Inflammatory macrophage treated with lipopolysaccharide for 1 hour (primary cell): ENCODE results near the gene ZNF24.

Experiments used
- DNase-seq, 2 donors: peaks; one replicate each; pipeline ENCODE4 v3.0.0-alpha.2; 2020 to 2022

The ZNF24 gene

GRCh38 chr18:35343936-35344735 is at the start of gene ZNF24:
ZNF24 (minus strand) TSS chr18:35344420; CDS start chr18:35340650, 3,770 bp downstream.
- DNase-seq = peak; percentile 94 to 97

- no peak for DNase-seq
Measured at GRCh38 chr18:35393716-35394115, 49.5 kb upstream of the ZNF24 start.

- no peak for DNase-seq
Measured at GRCh38 chr18:35392375-35392774, 48.2 kb upstream of the ZNF24 start.

- DNase-seq = peak; percentile 33 to 46
Measured at GRCh38 chr18:35390951-35391700, 46.9 kb upstream of the ZNF24 start.

DNA sequence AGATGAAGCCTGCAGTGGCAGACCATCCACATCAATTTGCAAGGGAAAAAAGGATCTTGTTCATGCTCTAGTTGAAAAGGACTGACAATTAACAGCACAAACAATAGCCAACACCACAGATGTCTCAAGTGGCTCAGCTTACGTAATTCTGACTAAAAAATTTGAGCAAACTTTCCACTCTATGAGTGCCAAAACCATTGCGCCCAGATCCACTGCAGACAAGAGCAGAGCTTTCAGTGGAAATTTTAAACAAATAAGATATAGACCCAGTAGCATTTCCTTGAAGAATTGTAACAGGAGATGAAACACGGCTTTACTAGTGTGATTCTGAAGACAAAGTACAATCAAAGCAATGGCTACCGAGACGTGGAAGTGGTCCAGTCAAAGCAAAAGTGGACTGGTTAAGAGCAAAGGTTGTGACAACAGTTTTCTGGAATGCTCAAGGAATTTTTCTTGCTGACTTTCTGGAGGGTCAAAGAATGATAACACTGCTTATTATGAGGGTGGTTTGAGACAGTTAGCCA is 44.9 kb upstream of the ZNF24 start:
- no peak for DNase-seq

- no peak for DNase-seq
Measured at GRCh38 chr18:35387152-35387571, 42.9 kb upstream of the ZNF24 start.

- peak; percentile 70 to 90 for DNase-seq
Measured at GRCh38 chr18:35386600-35387100, 42.4 kb upstream of the ZNF24 start.

DNA sequence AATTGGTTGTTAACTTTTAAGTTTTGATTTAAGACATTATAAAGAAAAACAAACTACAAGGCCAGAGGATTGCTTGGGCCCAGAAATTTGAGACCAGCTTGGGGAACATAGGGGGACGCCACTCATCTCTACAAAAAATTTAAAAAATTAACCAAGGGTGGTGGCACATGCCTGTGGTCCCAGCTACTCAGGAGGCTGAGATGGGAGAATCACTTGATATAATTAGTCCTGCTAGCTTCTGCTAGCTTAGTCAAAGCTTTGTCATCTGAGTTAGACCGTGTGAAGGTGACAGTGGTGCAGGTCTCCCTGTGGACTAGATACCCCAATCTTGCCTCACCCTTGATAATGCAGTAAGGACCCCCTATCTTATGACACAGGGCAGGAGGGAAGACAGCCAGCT is 38.9 kb upstream of the ZNF24 start:
- DNase-seq = no peak

GRCh38 chr18:35379421-35379820 is 35.2 kb upstream of the ZNF24 start:
- DNase-seq = no peak

- DNase-seq = peak; percentile 22 to 27
Measured at GRCh38 chr18:35378574-35378896, 34.3 kb upstream of the ZNF24 start.

GRCh38 chr18:35377875-35378573 is 33.8 kb upstream of the ZNF24 start:
- no peak for DNase-seq

DNA sequence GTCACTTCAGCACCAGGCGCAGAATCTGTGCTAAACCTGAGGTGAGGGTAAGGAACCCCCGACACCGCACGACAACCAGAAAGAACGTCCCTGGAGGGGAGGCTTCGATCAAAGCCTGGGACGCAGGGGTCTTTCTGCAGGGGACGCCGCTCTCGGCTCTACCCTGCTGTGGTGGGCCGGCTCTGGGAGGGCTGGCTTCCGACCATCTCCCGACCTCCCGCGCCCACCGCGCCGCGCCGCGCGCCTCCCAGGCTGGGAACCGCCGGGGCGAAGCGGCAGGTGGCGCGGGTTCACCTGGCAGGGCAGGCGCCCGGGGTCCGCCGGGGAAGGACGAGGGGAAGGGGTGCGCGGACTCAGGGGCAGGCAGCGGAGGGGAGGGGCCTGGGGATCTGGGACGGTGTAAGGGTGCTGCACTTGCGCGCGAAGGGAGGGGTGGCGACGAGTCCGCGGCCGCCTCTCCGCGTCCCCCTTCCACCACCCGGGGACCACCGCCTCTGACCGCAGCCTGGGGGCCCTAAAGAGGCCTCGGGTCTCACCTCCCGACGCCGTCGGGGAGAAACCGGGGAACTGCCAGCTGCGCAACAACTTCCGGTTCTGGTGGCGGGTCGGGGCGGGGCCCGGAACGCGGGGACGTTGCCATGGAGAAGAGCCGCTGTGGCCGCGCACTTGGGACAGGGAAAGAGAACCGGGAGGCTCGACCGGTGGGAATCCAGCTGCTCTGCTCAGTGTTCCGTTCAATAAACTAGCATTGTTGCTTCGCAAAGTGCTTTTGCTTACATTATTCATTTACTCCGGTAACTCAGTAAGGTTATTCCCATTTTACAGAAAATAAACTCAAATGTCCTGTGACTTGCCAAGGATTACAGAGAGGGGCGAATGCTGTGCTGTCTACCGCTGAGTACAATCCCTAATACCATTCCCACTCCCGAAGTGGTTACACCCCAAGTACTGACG is 32.8 kb upstream of the ZNF24 start, which contains the start of gene ZNF396:
ZNF396 (minus strand) TSS at position 596 of the 954 bp plus-strand sequence. CDS start 3,045 bp downstream, outside the sequence.
- DNase-seq = peak; percentile 74 to 84

GRCh38 chr18:35376393-35376741 is 32.1 kb upstream of the ZNF24 start:
- DNase-seq = peak; percentile 29 to 37

DNA sequence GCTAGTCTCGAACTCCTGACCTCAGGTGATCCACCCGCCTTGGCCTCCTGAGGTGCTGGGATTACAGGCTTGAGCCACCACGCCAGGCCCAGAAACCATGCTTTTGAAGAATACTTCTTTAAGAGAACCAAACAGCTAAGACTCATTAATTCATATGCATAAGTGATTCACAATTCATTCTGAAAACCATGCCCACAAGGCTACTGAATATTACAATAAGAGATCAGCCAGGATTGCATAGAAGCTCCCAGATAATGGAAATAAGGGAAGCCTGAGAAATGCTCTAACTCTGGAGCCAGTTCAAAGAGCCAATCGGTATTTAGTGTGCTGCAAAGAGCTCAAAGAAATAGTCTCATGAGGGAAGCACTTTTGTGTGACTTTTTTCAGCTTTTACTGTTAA is 30.5 kb upstream of the ZNF24 start:
- DNase-seq = no peak

DNA sequence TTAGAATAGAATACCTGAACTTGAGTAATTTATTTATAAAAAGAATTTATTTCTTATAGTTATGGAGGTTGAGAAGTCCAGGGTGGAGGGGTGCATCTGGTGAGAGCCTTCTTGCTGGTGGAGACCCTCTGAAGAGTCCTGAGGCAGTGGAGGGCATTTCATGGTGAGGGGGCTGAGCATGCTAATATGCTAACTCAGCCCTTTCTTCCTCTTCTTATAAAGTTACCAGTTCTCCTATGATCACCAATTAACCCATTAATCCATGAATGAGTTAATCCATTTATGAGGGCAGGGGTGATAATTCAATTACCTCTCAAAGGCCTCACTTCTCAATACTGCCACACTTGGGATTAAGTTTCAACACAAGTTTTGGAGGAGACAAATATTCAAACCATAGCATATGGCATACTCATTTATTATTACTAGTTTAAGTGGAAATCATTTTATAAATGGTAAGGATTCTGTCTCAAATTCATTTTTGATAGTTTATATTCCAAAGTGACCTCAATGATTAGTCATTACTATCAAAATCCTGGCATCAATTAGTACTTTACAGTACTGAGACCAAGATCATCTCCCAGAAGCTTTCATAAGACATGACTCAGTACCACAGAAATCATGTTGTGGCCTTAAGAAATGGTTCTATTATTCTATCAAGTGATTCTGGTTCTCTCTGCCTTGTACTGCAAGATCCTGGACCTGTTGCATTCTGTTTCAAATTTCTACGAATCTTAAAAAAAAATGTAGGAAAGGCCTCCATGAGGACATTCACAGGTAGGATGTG is 27.4 kb upstream of the ZNF24 start:
- no peak for DNase-seq

GRCh38 chr18:35369126-35369525 is 24.9 kb upstream of the ZNF24 start:
- no peak for DNase-seq

- no peak for DNase-seq
Measured at GRCh38 chr18:35368595-35368994, 24.4 kb upstream of the ZNF24 start.

GRCh38 chr18:35362531-35362930 is 18.3 kb upstream of the ZNF24 start:
- DNase-seq = no peak

- DNase-seq = no peak
Measured at GRCh38 chr18:35361570-35362321, 17.5 kb upstream of the ZNF24 start.

DNA sequence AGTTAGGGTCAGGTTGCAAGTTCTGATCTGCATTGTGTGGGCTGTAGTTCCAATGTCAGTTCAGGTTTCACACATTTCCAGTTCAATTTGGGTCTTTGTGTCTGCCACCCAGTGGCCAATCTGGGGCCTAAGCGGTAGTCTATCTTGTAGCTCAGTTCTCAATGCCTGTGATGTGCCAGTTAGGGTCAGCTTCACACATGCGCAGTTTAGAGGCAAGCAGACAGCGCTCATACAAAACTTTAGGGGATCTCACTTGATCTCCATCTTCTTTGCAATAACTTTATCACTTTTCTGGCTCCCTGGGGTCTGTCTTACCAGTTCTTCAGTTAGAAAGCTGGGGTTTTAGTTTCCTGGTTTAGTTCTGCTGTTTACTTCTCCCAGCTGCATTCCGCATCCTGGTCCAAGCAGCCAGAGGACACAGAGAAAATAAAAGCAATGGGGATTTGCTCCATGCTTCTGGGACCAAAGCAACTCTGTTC is 11.0 kb upstream of the ZNF24 start:
- peak; percentile 70 to 73 for DNase-seq
